Brain microvascular endothelial cell (primary cell): ENCODE results near the gene FGFBP3.

Experiments
- DNase-seq: peaks from one replicate; pipeline ENCODE4 v3.0.0-alpha.2; 2020
- H3K27ac ChIP-seq: fragments of 250-450 bp; sonication (Bioruptor Pico); 2 replicates; pipeline ENCODE4 v1.5.1; 2020; ENCODE audit warnings: mild to moderate bottlenecking, moderate library complexity
- H3K27me3 ChIP-seq: fragments of 250-450 bp; sonication (Bioruptor Pico); replicated peaks from 2 replicates; pipeline ENCODE4 v1.5.1; 2020; ENCODE audit warnings: mild to moderate bottlenecking
- H3K36me3 ChIP-seq: fragments of 250-450 bp; sonication (Bioruptor Pico); replicated peaks from 2 replicates; pipeline ENCODE4 v1.5.1; 2020; ENCODE audit warnings: mild to moderate bottlenecking
- H3K4me3 ChIP-seq: 2 replicates; pipeline ENCODE4 v1.5.1; 2011; ENCODE audit warnings: low read depth, mild to moderate bottlenecking, control low read depth, low read length, moderate library complexity
- CTCF ChIP-seq: IDR thresholded peaks from 2 replicates; pipeline ENCODE4 v1.5.1; 2011; ENCODE audit warnings: low read depth, mild to moderate bottlenecking, moderate library complexity, low read length, control low read depth, inconsistent platforms; ENCODE audit errors: missing control alignments
- in situ Hi-C: cut with HindIII; loops from 2 replicates; pipeline ENCODE4 v1.10.0; 2017; ENCODE audit warnings: low sequenced_read_pairs, low pct_ligation_motif_present

FGFBP3 gene

GRCh38 chr10:91885362-91886079 is 23.8 kb downstream of the FGFBP3 start:
- DNase-seq: no peak
- Histone ChIP-seq H3K4me3 (no peak overlapping the region), H3K27me3 (no peaks in the 10 kb centered on the region), H3K36me3 (no peaks in the 10 kb centered on the region), H3K27ac (no peak overlapping the region)
- in situ Hi-C loops: no loop called here
- TF ChIP-seq CTCF: no peak

DNA sequence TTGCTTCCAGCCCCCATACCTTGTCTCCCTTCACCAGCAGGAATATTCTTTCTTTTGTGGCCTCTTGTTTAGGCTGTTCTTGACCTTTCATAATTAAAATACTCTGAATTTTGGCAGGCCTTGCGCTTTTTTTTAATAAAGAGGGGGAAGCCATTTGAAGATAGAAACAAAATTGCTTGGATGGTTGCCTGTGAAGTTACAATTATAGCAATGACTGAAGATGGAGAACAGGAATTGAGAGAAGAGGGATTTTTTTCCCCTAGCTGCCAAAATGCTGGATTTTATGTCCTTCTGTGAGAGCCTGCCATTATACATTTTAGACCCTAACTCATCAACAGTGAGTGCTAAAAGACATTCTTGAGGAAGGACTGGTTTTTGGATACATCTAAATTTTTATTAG is 24.8 kb downstream of the FGFBP3 start:
- Histone ChIP-seq H3K4me3 (no peak overlapping the region), H3K36me3 (no peaks in the 10 kb centered on the region), H3K27me3 (no peaks in the 10 kb centered on the region), H3K27ac (no peak overlapping the region)
- DNase-seq: no peak
- TF ChIP-seq CTCF: no peak
- in situ Hi-C loops: no loop called here

GRCh38 chr10:91883549-91884444 is 25.5 kb downstream of the FGFBP3 start:
- H3K36me3 ChIP-seq: no peaks in the 10 kb centered on the region
- H3K27me3 ChIP-seq: no peaks in the 10 kb centered on the region
- DNase-seq: peak; percentile 56
- H3K27ac ChIP-seq: no peak overlapping the region
- in situ Hi-C loops: no loop called here
- TF ChIP-seq CTCF: no peak
- peak overlapping the region; percentile 22 for H3K4me3 ChIP-seq

- peak; percentile 10 for TF ChIP-seq CTCF
Observed at GRCh38 chr10:91880310-91880709, 29.0 kb downstream of the FGFBP3 start.

GRCh38 chr10:91879515-91880170 is 29.6 kb downstream of the FGFBP3 start:
- H3K27me3 ChIP-seq: no peaks in the 10 kb centered on the region
- no peak for TF ChIP-seq CTCF
- in situ Hi-C loops: no loop called here
- no peak overlapping the region for H3K27ac ChIP-seq
- DNase-seq: no peak
- no peaks in the 10 kb centered on the region for H3K36me3 ChIP-seq
- no peak overlapping the region for H3K4me3 ChIP-seq

More at GRCh38 chr10:91880310-91880709, 29.0 kb downstream of the FGFBP3 start:
- in situ Hi-C loops: no loop called here
- no peak for DNase-seq
- no peak overlapping the region for H3K27ac ChIP-seq
- H3K27me3 ChIP-seq: no peaks in the 10 kb centered on the region
- H3K4me3 ChIP-seq: no peak overlapping the region
- no peaks in the 10 kb centered on the region for H3K36me3 ChIP-seq
